ENCODE data around the gene STAG3. TPM values are rescaled to one million over a fixed set of nuclear protein-coding genes. Genes with fewer than 3 reads are reported as not detected.
"Not testable (repeated sequence)": the region's sequence is repeated elsewhere in the genome, so short reads cannot be mapped to it uniquely, and the experiment has no call there.

The STAG3 gene
- total RNA-seq, 1 experiment from 2014 or later = 0.35 TPM

DNA sequence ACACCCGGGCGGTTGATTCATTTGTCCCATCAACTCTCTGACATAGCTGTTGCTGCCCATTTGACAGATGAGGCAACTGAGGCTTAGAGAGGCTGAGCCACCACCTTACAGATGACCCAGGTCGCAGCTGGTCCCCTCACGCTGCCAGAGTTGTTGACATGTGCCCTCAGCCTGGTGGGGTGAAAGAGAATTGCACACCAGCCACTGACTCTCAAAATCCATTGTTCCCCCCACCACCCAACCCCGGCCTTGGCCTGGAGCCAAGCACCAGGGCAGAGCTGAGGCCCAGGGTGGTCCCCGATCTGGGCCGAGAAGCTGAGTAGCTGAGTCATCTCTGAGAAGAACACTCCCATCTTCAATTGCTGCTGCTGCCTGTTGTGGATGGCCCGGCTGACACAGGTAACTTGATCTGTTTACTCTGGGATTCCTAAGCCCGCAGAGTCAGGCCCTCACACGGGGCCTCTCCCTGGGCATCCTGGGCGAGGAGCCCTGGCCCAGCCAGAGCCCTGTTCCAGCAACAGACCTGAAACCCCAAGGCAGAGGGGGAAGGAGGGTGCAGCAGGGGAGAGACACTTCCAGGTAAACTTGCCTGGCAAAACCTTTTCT, 69.5 kb downstream of the STAG3 start:
- DNase-seq (ENCODE audit: low spot score) = peak; percentile 97

DNA sequence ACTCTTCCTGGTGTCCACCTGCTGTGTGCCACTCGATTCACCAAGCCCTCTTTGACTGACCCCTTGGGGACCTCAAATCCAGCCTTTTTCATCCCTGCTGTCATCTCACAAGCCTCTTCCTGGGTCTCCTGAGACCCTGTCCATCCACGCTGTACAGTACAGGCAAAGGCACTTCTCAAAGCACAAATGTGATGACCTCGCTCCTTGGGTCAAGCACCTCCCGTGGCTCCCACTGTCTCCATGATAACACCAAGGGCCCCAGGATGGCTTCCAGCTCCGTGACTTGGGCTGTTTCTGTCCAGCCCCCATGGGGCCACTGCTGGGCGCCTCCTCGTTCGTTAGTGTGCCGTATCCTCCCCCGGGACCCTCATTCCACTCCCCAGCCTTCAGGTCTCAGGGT, 70.8 kb downstream of the STAG3 start:
- no peak for DNase-seq (ENCODE audit: low spot score)

DNA sequence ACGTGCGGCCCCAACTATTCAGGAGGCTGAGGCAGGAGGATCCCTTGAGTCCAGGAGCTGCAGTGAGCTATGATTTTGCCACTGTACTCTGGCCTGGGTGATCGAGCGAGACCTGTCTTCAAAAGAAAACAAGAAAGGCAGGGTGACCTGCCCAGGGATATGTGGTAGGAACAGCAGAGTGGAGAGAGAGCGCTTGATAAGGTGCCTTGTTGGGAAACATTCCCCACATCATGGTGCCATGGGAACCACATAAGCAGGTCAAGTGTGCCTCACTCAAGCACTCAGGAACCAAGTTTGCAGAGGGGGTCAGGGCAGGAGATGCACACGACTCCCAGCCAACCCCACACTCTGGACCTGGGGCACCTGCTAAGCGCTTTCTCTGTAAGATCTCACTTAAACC, 79.3 kb downstream of the STAG3 start:
- DNase-seq (ENCODE audit: low spot score) = no peak

DNA sequence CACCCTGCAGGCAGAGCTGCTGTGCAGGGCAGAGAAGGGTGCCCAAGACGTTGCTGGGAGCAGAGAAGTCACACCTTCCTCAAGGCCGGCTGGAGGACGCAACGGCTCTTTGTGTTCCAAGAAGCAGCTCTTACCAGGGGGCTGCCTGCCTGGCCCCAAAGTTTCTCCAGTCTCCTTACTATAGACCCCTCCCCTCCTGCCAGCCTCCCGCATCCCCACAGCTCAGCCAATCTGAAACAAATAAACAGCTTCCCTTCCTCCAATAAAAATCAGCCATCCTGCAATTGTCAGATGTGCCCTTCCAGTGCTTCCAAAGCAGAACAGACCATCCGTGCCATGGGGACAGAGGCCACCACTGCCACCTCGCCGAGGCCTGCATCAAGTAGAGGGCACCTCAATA, 82.3 kb downstream of the STAG3 start:
- not testable (repeated sequence) for DNase-seq (ENCODE audit: low spot score)

DNA sequence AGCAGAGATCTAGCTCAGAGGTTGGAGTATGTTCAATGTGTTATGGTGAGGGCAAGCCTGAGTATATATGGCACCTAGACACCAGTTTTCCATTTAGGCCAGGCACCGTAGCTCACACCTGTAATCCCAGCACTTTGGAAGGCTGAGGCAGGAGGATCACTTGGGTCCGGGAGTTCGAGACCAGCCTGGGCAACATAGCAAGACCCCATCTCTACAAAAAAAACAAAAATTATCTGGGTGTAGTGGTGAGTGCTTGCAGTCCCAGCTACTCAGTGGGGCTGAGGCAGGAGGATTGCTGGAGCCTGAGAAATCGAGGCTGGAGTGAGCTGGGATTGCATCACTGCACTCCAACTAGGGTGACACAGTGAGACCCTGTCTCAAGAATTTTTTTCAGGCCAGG, 85.2 kb downstream of the STAG3 start:
- DNase-seq (ENCODE audit: low spot score) = not testable (repeated sequence)

Other genes starting within 250 kb of the STAG3 start
- 0.10 TPM in 1 of 2 replicates, not detected in the other for gene GJC3, start 248.3 kb upstream of the STAG3 start, total RNA-seq (2014; rRNA removed; shearing (Covaris generic))
- 1.3 and 3.5 TPM in 2 replicates for gene AZGP1, start 201.9 kb upstream of the STAG3 start, total RNA-seq (2014; rRNA removed; shearing (Covaris generic))
- gene ZKSCAN1, start 162.3 kb upstream of the STAG3 start, total RNA-seq (2014; rRNA removed; shearing (Covaris generic)) = 9.1 and 12.2 TPM in 2 replicates
- 11.7 and 17.4 TPM in 2 replicates for gene ZSCAN21, start 128.1 kb upstream of the STAG3 start, total RNA-seq (2014; rRNA removed; shearing (Covaris generic))
- 32.3 and 32.5 TPM in 2 replicates for gene ZNF3, start 96.2 kb upstream of the STAG3 start, total RNA-seq (2014; rRNA removed; shearing (Covaris generic))
- 76.6 and 95.4 TPM in 2 replicates for gene COPS6, start 88.9 kb upstream of the STAG3 start, total RNA-seq (2014; rRNA removed; shearing (Covaris generic))
- 258 and 299 TPM in 2 replicates for gene MCM7, start 76.5 kb upstream of the STAG3 start, total RNA-seq (2014; rRNA removed; shearing (Covaris generic))
- gene AP4M1, start 76.3 kb upstream of the STAG3 start, total RNA-seq (2014; rRNA removed; shearing (Covaris generic)) = 20.0 and 29.6 TPM in 2 replicates
- gene TAF6, start 58.6 kb upstream of the STAG3 start, total RNA-seq (2014; rRNA removed; shearing (Covaris generic)) = 44.0 and 62.1 TPM in 2 replicates
- 31.9 and 33.1 TPM in 2 replicates for gene CNPY4, start 58.3 kb upstream of the STAG3 start, total RNA-seq (2014; rRNA removed; shearing (Covaris generic))
- gene MBLAC1, start 51.0 kb upstream of the STAG3 start, total RNA-seq (2014; rRNA removed; shearing (Covaris generic)) = 0.52 and 1.6 TPM in 2 replicates
- gene LAMTOR4, start 29.0 kb upstream of the STAG3 start, total RNA-seq (2014; rRNA removed; shearing (Covaris generic)) = 217 and 229 TPM in 2 replicates
- gene TRAPPC14, start 19.2 kb upstream of the STAG3 start, total RNA-seq (2014; rRNA removed; shearing (Covaris generic)) = 7.7 and 8.0 TPM in 2 replicates
- gene GAL3ST4, start 9.3 kb upstream of the STAG3 start, total RNA-seq (2014; rRNA removed; shearing (Covaris generic)) = 0.33 and 0.62 TPM in 2 replicates
- 0.95 and 3.6 TPM in 2 replicates for gene GPC2, start 537 bp upstream of the STAG3 start, total RNA-seq (2014; rRNA removed; shearing (Covaris generic))
- not detected in 2 replicates for gene PVRIG, start 42.0 kb downstream of the STAG3 start, total RNA-seq (2014; rRNA removed; shearing (Covaris generic))
- gene SPDYE3, start 129.8 kb downstream of the STAG3 start, total RNA-seq (2014; rRNA removed; shearing (Covaris generic)) = not detected in 2 replicates
- gene PILRB, start 180.2 kb downstream of the STAG3 start, total RNA-seq (2014; rRNA removed; shearing (Covaris generic)) = 4.4 and 4.6 TPM in 2 replicates
- 0.54 TPM in 1 of 2 replicates, not detected in the other for gene PILRA, start 195.6 kb downstream of the STAG3 start, total RNA-seq (2014; rRNA removed; shearing (Covaris generic))